HG03354 (cell line): ENCODE measurements around the gene USP17L10.
"Not testable (repeated sequence)": the region's sequence is repeated elsewhere in the genome, so short reads cannot be mapped to it uniquely, and the experiment has no call there.

Experiments used
- ATAC-seq: cut with Tn5 transposase; IDR thresholded peaks from one replicate; pipeline ENCODE4 v1.9.1; 2021; ENCODE audit warnings: mild to moderate bottlenecking; ENCODE audit not compliant: unreplicated experiment, poor library complexity, severe bottlenecking

USP17L10 gene, protein sequence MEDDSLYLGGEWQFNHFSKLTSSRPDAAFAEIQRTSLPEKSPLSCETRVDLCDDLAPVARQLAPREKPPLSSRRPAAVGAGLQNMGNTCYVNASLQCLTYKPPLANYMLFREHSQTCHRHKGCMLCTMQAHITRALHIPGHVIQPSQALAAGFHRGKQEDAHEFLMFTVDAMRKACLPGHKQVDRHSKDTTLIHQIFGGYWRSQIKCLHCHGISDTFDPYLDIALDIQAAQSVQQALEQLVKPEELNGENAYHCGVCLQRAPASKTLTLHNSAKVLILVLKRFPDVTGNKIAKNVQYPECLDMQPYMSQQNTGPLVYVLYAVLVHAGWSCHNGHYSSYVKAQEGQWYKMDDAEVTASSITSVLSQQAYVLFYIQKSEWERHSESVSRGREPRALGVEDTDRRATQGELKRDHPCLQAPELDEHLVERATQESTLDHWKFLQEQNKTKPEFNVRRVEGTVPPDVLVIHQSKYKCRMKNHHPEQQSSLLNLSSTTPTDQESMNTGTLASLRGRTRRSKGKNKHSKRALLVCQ

DNA sequence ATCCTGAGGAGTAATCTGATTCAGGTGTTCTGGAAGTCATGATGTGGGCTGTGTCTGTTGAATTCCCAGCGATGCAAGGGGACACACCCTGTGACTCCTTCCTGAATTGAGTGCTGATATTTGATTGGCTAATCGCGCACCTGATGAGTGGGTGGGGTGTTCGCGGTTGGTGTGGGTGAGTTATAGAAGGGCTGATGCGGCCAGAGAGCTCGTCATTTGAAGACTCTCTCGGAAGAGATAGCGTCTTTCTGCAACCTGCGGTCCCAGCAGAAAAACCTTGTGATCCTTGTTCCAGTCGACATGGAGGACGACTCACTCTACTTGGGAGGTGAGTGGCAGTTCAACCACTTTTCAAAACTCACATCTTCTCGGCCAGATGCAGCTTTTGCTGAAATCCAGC lies at the start of gene USP17L10:
TSS of gene USP17L10 (plus strand) at position 301 of the 400 bp plus-strand sequence. CDS start at position 301, 0 bp downstream.
- ATAC-seq, result not testable (repeated sequence)

DNA sequence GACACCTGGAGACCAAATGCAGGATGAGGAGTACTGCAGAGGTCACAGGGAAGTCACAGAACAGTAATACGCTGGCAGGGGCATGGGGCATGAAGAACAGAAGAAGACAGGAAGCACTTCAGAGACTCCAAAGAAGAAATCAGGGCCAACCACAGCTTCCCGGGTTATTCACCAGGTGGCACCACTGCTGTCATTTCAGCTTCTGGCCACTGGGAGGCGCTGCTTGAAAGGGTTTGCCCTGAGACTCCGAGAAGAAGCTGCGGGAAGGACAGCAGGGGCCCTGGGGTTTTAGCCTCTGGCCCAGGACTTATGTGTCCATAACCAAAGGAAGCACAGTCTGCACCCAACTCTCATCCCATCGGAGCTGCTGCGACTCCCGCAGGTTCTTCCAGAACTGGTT lies 44.5 kb upstream of the USP17L10 start:
- ATAC-seq, result not testable (repeated sequence)

DNA sequence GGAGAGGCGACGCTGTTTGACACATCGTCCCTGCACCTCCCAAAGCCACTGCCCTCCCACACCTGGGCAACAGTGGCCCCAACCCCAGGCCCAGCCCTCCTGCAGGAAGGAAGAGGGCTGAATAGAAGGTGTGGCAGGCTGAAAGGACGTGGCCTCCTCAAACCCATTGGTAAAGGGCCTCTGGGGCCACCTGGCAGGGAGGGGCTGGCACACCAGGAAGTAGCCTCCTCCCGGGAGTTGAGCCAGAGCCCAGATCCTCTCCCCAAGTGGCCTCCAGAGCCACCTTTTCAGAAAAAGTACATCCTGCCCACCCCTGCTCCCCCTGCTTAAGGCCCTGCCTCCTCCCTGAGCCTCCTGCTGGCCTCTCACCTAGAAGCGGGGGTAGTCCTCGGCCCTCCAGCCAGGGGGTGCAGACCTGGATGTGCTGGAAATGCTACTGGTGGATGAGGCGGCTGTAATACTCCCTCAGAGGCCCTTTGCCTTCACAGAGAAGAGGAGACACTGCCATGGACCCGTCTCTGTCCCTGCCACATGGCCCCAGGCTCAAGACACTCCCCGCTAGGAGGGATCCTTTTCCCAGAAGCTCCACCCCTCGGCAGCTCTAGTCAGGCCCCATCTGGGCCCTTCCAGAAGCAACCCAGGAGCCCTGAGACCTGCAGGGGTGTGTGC lies 40.5 kb upstream of the USP17L10 start, which contains the start of gene FAM90A26:
TSS of gene FAM90A26 (plus strand) at position 619 of the 669 bp plus-strand sequence. CDS start 2,764 bp downstream, outside the sequence.
- not testable (repeated sequence) for ATAC-seq

DNA sequence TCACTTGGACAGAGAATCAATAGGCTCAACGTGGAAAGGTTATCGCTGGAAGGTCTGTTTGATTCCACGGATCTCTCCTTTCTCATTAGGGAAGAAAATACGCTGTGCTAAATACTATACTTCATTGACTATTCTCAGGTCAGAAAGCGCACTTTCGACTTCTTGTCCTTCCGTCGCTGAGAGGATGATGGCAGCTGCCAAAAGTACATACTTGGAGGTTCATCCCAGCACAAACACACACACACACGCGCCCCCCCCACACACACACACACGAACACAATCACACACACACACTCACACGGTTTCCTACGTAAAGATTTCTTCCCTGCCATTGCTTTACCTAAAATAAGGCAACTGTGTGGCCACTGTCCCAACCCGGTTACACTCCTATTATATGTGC lies 4.2 kb downstream of the USP17L10 start:
- ATAC-seq, result not testable (repeated sequence)

DNA sequence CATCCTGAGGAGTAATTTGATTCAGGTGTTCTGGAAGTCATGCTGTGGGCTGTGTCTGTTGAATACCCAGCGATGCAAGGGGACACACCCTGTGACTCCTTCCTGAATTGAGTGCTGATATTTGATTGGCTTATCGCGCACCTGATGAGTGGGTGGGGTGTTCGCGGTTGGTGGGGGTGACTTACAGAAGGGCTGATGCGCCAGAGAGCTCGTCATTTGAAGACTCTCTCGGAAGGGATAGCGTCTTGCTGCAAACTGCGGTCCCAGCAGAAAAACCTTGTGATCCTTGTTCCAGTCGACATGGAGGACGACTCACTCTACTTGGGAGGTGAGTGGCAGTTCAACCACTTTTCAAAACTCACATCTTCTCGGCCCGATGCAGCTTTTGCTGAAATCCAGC lies 4.6 kb downstream of the USP17L10 start, which contains the start of gene USP17L11:
TSS of gene USP17L11 (plus strand) at position 301 of the 400 bp plus-strand sequence. CDS start at position 301, 0 bp downstream.
- ATAC-seq, result not testable (repeated sequence)

DNA sequence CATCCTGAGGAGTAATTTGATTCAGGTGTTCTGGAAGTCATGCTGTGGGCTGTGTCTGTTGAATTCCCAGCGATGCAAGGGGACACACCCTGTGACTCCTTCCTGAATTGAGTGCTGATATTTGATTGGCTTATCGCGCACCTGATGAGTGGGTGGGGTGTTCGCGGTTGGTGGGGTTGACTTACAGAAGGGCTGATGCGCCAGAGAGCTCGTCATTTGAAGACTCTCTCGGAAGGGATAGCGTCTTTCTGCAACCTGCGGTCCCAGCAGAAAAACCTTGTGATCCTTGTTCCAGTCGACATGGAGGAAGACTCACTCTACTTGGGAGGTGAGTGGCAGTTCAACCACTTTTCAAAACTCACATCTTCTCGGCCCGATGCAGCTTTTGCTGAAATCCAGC lies 9.4 kb downstream of the USP17L10 start, which contains the start of gene USP17L12:
TSS of gene USP17L12 (plus strand) at position 301 of the 400 bp plus-strand sequence. CDS start at position 301, 0 bp downstream.
- not testable (repeated sequence) for ATAC-seq

DNA sequence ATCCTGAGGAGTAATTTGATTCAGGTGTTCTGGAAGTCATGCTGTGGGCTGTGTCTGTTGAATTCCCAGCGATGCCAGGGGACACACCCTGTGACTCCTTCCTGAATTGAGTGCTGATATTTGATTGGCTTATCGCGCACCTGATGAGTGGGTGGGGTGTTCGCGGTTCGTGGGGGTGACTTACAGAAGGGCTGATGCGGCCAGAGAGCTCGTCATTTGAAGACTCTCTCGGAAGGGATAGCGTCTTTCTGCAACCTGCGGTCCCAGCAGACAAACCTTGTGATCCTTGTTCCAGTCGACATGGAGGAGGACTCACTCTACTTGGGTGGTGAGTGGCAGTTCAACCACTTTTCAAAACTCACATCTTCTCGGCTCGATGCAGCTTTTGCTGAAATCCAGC lies 14.1 kb downstream of the USP17L10 start, which contains the start of gene USP17L13:
TSS of gene USP17L13 (plus strand) at position 301 of the 400 bp plus-strand sequence. CDS start at position 301, 0 bp downstream.
- not testable (repeated sequence) for ATAC-seq

DNA sequence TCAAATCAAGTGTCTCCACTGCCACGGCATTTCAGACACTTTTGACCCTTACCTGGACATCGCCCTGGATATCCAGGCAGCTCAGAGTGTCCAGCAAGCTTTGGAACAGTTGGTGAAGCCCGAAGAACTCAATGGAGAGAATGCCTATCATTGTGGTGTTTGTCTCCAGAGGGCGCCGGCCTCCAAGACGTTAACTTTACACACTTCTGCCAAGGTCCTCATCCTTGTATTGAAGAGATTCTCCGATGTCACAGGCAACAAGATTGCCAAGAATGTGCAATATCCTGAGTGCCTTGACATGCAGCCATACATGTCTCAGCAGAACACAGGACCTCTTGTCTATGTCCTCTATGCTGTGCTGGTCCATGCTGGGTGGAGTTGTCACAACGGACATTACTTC lies 19.8 kb downstream of the USP17L10 start:
- not testable (repeated sequence) for ATAC-seq

DNA sequence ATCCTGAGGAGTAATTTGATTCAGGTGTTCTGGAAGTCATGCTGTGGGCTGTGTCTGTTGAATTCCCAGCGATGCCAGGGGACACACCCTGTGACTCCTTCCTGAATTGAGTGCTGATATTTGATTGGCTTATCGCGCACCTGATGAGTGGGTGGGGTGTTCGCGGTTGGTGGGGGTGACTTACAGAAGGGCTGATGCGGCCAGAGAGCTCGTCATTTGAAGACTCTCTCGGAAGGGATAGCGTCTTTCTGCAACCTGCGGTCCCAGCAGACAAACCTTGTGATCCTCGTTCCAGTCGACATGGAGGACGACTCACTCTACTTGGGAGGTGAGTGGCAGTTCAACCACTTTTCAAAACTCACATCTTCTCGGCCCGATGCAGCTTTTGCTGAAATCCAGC lies 23.6 kb downstream of the USP17L10 start, which contains the start of gene USP17L15:
TSS of gene USP17L15 (plus strand) at position 301 of the 400 bp plus-strand sequence. CDS start at position 301, 0 bp downstream.
- ATAC-seq, result not testable (repeated sequence)

DNA sequence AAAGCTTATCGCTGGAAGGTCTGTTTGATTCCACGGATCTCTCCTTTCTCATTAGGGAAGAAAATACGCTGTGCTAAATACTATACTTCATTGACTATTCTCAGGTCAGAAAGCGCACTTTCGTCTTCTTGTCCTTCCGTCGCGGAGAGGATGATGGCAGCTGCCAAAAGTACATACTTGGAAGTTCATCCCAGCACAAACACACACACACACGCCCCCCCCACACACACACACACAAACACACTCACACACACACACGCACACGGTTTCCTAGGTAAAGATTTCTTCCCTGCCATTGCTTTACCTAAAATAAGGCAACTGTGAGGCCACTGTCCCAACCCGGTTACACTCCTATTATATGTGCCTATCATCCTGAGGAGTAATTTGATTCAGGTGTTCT lies 28.0 kb downstream of the USP17L10 start:
- ATAC-seq, result not testable (repeated sequence)

DNA sequence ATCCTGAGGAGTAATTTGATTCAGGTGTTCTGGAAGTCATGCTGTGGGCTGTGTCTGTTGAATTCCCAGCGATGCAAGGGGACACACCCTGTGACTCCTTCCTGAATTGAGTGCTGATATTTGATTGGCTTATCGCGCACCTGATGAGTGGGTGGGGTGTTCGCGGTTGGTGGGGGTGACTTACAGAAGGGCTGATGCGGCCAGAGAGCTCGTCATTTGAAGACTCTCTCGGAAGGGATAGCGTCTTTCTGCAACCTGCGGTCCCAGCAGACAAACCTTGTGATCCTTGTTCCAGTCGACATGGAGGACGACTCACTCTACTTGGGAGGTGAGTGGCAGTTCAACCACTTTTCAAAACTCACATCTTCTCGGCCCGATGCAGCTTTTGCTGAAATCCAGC lies 33.1 kb downstream of the USP17L10 start, which contains the start of gene USP17L17:
TSS of gene USP17L17 (plus strand) at position 301 of the 400 bp plus-strand sequence. CDS start at position 301, 0 bp downstream.
- not testable (repeated sequence) for ATAC-seq

DNA sequence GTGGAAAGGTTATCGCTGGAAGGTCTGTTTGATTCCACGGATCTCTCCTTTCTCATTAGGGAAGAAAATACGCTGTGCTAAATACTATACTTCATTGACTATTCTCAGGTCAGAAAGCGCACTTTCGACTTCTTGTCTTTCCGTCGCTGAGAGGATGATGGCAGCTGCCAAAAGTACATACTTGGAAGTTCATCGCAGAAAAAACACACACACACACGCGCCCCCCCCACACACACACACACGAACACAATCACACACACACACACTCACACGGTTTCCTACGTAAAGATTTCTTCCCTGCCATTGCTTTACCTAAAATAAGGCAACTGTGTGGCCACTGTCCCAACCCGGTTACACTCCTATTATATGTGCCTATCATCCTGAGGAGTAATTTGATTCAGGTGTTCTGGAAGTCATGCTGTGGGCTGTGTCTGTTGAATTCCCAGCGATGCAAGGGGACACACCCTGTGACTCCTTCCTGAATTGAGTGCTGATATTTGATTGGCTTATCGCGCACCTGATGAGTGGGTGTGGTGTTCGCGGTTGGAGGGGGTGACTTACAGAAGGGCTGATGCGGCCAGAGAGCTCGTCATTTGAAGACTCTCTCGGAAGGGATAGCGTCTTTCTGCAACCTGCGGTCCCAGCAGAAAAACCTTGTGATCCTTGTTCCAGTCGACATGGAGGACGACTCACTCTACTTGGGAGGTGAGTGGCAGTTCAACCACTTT lies 37.7 kb downstream of the USP17L10 start, which contains the start of gene USP17L18:
TSS of gene USP17L18 (plus strand) at position 678 of the 728 bp plus-strand sequence. CDS start at position 678, 0 bp downstream.
- not testable (repeated sequence) for ATAC-seq

DNA sequence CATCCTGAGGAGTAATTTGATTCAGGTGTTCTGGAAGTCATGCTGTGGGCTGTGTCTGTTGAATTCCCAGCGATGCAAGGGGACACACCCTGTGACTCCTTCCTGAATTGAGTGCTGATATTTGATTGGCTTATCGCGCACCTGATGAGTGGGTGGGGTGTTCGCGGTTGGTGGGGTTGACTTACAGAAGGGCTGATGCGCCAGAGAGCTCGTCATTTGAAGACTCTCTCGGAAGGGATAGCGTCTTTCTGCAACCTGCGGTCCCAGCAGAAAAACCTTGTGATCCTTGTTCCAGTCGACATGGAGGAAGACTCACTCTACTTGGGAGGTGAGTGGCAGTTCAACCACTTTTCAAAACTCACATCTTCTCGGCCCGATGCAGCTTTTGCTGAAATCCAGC lies 42.6 kb downstream of the USP17L10 start, which contains the start of gene USP17L19:
TSS of gene USP17L19 (plus strand) at position 301 of the 400 bp plus-strand sequence. CDS start at position 301, 0 bp downstream.
- not testable (repeated sequence) for ATAC-seq

DNA sequence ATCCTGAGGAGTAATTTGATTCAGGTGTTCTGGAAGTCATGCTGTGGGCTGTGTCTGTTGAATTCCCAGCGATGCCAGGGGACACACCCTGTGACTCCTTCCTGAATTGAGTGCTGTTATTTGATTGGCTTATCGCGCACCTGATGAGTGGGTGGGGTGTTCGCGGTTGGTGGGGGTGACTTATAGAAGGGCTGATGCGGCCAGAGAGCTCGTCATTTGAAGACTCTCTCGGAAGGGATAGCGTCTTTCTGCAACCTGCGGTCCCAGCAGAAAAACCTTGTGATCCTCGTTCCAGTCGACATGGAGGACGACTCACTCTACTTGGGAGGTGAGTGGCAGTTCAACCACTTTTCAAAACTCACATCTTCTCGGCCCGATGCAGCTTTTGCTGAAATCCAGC lies 47.4 kb downstream of the USP17L10 start, which contains the start of gene USP17L20:
TSS of gene USP17L20 (plus strand) at position 301 of the 400 bp plus-strand sequence. CDS start at position 301, 0 bp downstream.
- not testable (repeated sequence) for ATAC-seq
